Measurements from ENCODE around the gene PI16.

Gene PI16

GRCh38 chr6:36969240-36969691 is 14.7 kb downstream of the PI16 start:
- no peak for TF ChIP-seq CTCF (IDR thresholded peaks at IDR 0.05; ENCODE audit: insufficient read depth, low read depth, low read length, missing control alignments)
- H3K4me3 ChIP-seq (ENCODE audit: low read depth, low read length): no peak overlapping the region
- no peak for DNase-seq (ENCODE audit: low read depth)

GRCh38 chr6:36969988-36970891 is 15.7 kb downstream of the PI16 start:
- H3K4me3 ChIP-seq (ENCODE audit: low read depth, low read length): no peak overlapping the region
- DNase-seq (ENCODE audit: low read depth): no peak
- TF ChIP-seq CTCF (IDR thresholded peaks at IDR 0.05; ENCODE audit: insufficient read depth, low read depth, low read length, missing control alignments): no peak

- H3K4me3 ChIP-seq (ENCODE audit: low read depth, low read length): no peak overlapping the region
- no peak for TF ChIP-seq CTCF (IDR thresholded peaks at IDR 0.05; ENCODE audit: insufficient read depth, low read depth, low read length, missing control alignments)
- DNase-seq (ENCODE audit: low read depth): no peak
Measured at GRCh38 chr6:36970892-36971842, 16.6 kb downstream of the PI16 start.

- TF ChIP-seq CTCF (IDR thresholded peaks at IDR 0.05; ENCODE audit: insufficient read depth, low read depth, low read length, missing control alignments): no peak
- no peak overlapping the region for H3K4me3 ChIP-seq (ENCODE audit: low read depth, low read length)
- DNase-seq (ENCODE audit: low read depth): no peak
Measured at GRCh38 chr6:36971921-36972673, 17.6 kb downstream of the PI16 start.

GRCh38 chr6:36973190-36973589 is 18.7 kb downstream of the PI16 start:
- DNase-seq (ENCODE audit: low read depth): no peak
- TF ChIP-seq CTCF (IDR thresholded peaks at IDR 0.05; ENCODE audit: insufficient read depth, low read depth, low read length, missing control alignments): no peak
- H3K4me3 ChIP-seq (ENCODE audit: low read depth, low read length): no peak overlapping the region

GRCh38 chr6:36973647-36974046 is 19.1 kb downstream of the PI16 start:
- TF ChIP-seq CTCF (IDR thresholded peaks at IDR 0.05; ENCODE audit: insufficient read depth, low read depth, low read length, missing control alignments): no peak
- DNase-seq (ENCODE audit: low read depth): no peak
- no peak overlapping the region for H3K4me3 ChIP-seq (ENCODE audit: low read depth, low read length)

Data from GM12865 (cell line).